HEK293 (cell line): ENCODE measurements around the gene KDM4C.

Experiments used
- HOXD13 ChIP-seq: sonication (generic); formaldehyde crosslinking; IDR thresholded peaks from 2 replicates; pipeline ENCODE4 v1.8.0; 2022; ENCODE audit warnings: missing genetic modification reagents, borderline replicate concordance
- KLF8 ChIP-seq: fragments of 450-650 bp; formaldehyde crosslinking; IDR thresholded peaks from 2 replicates; pipeline ENCODE4 v1.5.1; 2016; ENCODE audit warnings: missing biosample characterization, missing genetic modification characterization
- OVOL3 ChIP-seq: fragments of 450-650 bp; formaldehyde crosslinking; IDR thresholded peaks from 2 replicates; pipeline ENCODE4 v1.5.1; 2016; ENCODE audit warnings: missing biosample characterization, missing genetic modification characterization
- SALL2 ChIP-seq: fragments of 450-650 bp; formaldehyde crosslinking; IDR thresholded peaks from 2 replicates; pipeline ENCODE4 v1.5.0; 2017; ENCODE audit warnings: missing biosample characterization, mild to moderate bottlenecking, missing genetic modification characterization, borderline replicate concordance
- ZBTB21 ChIP-seq: fragments of 450-650 bp; formaldehyde crosslinking; IDR thresholded peaks from 2 replicates; pipeline ENCODE4 v1.5.1; 2017; ENCODE audit warnings: missing biosample characterization, missing genetic modification characterization
- ZBTB8A ChIP-seq: fragments of 450-650 bp; formaldehyde crosslinking; IDR thresholded peaks from 2 replicates; pipeline ENCODE4 v1.5.1; 2016; ENCODE audit warnings: missing biosample characterization, missing genetic modification characterization
- ZNF112 ChIP-seq: fragments of 450-650 bp; formaldehyde crosslinking; IDR thresholded peaks from 2 replicates; pipeline ENCODE4 v1.5.0; 2017; ENCODE audit warnings: missing biosample characterization, missing genetic modification characterization
- ZNF121 ChIP-seq: fragments of 450-650 bp; formaldehyde crosslinking; IDR thresholded peaks from 2 replicates; pipeline ENCODE4 v1.5.1; 2016; ENCODE audit warnings: missing biosample characterization, missing genetic modification characterization
- ZNF266 ChIP-seq: fragments of 450-650 bp; formaldehyde crosslinking; IDR thresholded peaks from 2 replicates; pipeline ENCODE4 v1.5.1; 2016; ENCODE audit warnings: missing biosample characterization, missing genetic modification characterization, low read depth
- ZNF335 ChIP-seq: fragments of 450-650 bp; formaldehyde crosslinking; conservative IDR thresholded peaks from 2 replicates; pipeline ENCODE4 v1.5.1; 2016; ENCODE audit warnings: missing biosample characterization, missing genetic modification characterization
- ZNF366 ChIP-seq: fragments of 450-650 bp; formaldehyde crosslinking; conservative IDR thresholded peaks from 2 replicates; pipeline ENCODE4 v1.5.1; 2016; ENCODE audit warnings: missing biosample characterization, missing genetic modification characterization
- ZNF37A ChIP-seq: fragments of 450-650 bp; IDR thresholded peaks from 2 replicates; pipeline ENCODE4 v1.5.1; 2018; ENCODE audit warnings: missing biosample characterization, missing genetic modification characterization
- ZNF623 ChIP-seq: fragments of 450-650 bp; formaldehyde crosslinking; IDR thresholded peaks from 2 replicates; pipeline ENCODE4 v1.5.1; 2016; ENCODE audit warnings: missing biosample characterization, missing genetic modification characterization
- ZNF629 ChIP-seq: fragments of 450-650 bp; formaldehyde crosslinking; IDR thresholded peaks from 2 replicates; pipeline ENCODE4 v1.5.1; 2017; ENCODE audit warnings: missing biosample characterization, missing genetic modification characterization
- ZNF670 ChIP-seq: fragments of 450-650 bp; formaldehyde crosslinking; IDR thresholded peaks from 2 replicates; pipeline ENCODE4 v1.5.1; 2016; ENCODE audit warnings: missing biosample characterization, missing genetic modification characterization, low read depth
- ZNF768 ChIP-seq: fragments of 450-650 bp; formaldehyde crosslinking; IDR thresholded peaks from 2 replicates; pipeline ENCODE4 v1.5.1; 2018; ENCODE audit warnings: missing biosample characterization, mild to moderate bottlenecking, missing genetic modification characterization
- TF ChIP-seq, protein P1 (sequence below): fragments of 450-650 bp; formaldehyde crosslinking; IDR thresholded peaks from 2 replicates; pipeline ENCODE4 v1.5.1; 2016; ENCODE audit warnings: missing biosample characterization, missing genetic modification characterization
- TF ChIP-seq, protein P2 (sequence below): fragments of 450-650 bp; formaldehyde crosslinking; IDR thresholded peaks from 2 replicates; pipeline ENCODE4 v1.5.1; 2016; ENCODE audit warnings: missing biosample characterization, missing genetic modification characterization
- TF ChIP-seq, protein P3 (sequence below): fragments of 450-650 bp; formaldehyde crosslinking; IDR thresholded peaks from 2 replicates; pipeline ENCODE4 v1.5.1; 2017; ENCODE audit warnings: missing biosample characterization, missing genetic modification characterization
- TF ChIP-seq, protein P4 (sequence below): fragments of 450-650 bp; formaldehyde crosslinking; IDR thresholded peaks from 2 replicates; pipeline ENCODE4 v1.5.1; 2016; ENCODE audit warnings: missing biosample characterization, missing genetic modification characterization
- TF ChIP-seq, protein P5 (sequence below): fragments of 450-650 bp; formaldehyde crosslinking; IDR thresholded peaks from 2 replicates; pipeline ENCODE4 v1.5.1; 2016; ENCODE audit warnings: missing biosample characterization, missing genetic modification characterization
- TF ChIP-seq, protein P6 (sequence below): fragments of 450-650 bp; formaldehyde crosslinking; IDR thresholded peaks from 2 replicates; pipeline ENCODE4 v1.5.1; 2017; ENCODE audit warnings: missing biosample characterization, missing genetic modification characterization
- TF ChIP-seq, protein P7 (sequence below): fragments of 450-650 bp; formaldehyde crosslinking; IDR thresholded peaks from 2 replicates; pipeline ENCODE4 v1.5.1; 2016; ENCODE audit warnings: missing biosample characterization, missing genetic modification characterization, low read depth

KDM4C gene

DNA sequence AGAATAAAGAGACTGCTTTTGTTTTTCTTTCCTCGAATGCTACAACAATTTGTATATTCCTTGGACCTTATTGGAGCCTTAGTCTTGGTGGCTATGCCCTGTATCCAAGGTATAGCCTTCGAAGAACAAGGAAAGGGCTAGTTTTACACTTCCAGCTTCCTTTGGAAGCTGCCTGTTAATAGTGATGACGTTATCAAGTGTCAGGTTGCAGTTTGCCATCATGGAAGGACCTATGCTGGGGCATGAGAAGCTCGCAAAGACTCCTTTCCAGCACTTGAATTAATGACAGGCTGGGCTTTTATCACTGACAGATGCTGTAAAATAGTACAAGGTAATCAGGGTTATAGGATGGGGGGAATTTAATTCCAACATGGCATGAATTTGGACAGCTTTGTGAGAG is 157.9 kb downstream of the KDM4C start (continued):
- TF ChIP-seq, protein P1, sequence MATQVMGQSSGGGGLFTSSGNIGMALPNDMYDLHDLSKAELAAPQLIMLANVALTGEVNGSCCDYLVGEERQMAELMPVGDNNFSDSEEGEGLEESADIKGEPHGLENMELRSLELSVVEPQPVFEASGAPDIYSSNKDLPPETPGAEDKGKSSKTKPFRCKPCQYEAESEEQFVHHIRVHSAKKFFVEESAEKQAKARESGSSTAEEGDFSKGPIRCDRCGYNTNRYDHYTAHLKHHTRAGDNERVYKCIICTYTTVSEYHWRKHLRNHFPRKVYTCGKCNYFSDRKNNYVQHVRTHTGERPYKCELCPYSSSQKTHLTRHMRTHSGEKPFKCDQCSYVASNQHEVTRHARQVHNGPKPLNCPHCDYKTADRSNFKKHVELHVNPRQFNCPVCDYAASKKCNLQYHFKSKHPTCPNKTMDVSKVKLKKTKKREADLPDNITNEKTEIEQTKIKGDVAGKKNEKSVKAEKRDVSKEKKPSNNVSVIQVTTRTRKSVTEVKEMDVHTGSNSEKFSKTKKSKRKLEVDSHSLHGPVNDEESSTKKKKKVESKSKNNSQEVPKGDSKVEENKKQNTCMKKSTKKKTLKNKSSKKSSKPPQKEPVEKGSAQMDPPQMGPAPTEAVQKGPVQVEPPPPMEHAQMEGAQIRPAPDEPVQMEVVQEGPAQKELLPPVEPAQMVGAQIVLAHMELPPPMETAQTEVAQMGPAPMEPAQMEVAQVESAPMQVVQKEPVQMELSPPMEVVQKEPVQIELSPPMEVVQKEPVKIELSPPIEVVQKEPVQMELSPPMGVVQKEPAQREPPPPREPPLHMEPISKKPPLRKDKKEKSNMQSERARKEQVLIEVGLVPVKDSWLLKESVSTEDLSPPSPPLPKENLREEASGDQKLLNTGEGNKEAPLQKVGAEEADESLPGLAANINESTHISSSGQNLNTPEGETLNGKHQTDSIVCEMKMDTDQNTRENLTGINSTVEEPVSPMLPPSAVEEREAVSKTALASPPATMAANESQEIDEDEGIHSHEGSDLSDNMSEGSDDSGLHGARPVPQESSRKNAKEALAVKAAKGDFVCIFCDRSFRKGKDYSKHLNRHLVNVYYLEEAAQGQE (tag by site-specific recombination) = no peak
- TF ChIP-seq, protein P2, sequence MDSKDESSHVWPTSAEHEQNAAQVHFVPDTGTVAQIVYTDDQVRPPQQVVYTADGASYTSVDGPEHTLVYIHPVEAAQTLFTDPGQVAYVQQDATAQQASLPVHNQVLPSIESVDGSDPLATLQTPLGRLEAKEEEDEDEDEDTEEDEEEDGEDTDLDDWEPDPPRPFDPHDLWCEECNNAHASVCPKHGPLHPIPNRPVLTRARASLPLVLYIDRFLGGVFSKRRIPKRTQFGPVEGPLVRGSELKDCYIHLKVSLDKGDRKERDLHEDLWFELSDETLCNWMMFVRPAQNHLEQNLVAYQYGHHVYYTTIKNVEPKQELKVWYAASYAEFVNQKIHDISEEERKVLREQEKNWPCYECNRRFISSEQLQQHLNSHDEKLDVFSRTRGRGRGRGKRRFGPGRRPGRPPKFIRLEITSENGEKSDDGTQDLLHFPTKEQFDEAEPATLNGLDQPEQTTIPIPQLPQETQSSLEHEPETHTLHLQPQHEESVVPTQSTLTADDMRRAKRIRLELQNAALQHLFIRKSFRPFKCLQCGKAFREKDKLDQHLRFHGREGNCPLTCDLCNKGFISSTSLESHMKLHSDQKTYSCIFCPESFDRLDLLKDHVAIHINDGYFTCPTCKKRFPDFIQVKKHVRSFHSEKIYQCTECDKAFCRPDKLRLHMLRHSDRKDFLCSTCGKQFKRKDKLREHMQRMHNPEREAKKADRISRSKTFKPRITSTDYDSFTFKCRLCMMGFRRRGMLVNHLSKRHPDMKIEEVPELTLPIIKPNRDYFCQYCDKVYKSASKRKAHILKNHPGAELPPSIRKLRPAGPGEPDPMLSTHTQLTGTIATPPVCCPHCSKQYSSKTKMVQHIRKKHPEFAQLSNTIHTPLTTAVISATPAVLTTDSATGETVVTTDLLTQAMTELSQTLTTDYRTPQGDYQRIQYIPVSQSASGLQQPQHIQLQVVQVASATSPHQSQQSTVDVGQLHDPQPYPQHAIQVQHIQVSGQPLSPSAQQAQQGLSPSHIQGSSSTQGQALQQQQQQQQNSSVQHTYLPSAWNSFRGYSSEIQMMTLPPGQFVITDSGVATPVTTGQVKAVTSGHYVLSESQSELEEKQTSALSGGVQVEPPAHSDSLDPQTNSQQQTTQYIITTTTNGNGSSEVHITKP (tag by site-specific recombination) = 0 out of 2 replicates have a peak, but pooled peaks have one; percentile 18
- 0 out of 2 replicates have a peak, but pooled peaks have one; percentile 73 for TF ChIP-seq ZBTB21 (tag by site-specific recombination)
- no peak for TF ChIP-seq ZNF121 (tag by site-specific recombination)
- no peak for TF ChIP-seq ZNF623 (tag by site-specific recombination)
- TF ChIP-seq, protein P3, sequence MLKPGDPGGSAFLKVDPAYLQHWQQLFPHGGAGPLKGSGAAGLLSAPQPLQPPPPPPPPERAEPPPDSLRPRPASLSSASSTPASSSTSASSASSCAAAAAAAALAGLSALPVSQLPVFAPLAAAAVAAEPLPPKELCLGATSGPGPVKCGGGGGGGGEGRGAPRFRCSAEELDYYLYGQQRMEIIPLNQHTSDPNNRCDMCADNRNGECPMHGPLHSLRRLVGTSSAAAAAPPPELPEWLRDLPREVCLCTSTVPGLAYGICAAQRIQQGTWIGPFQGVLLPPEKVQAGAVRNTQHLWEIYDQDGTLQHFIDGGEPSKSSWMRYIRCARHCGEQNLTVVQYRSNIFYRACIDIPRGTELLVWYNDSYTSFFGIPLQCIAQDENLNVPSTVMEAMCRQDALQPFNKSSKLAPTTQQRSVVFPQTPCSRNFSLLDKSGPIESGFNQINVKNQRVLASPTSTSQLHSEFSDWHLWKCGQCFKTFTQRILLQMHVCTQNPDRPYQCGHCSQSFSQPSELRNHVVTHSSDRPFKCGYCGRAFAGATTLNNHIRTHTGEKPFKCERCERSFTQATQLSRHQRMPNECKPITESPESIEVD (tag by site-specific recombination) = no peak
- no peak for TF ChIP-seq ZNF670 (tag by site-specific recombination)
- peak; percentile 41 for TF ChIP-seq ZNF366 (tag by site-specific recombination)
- peak; percentile 57 for TF ChIP-seq ZNF335 (tag by site-specific recombination)
- no peak for TF ChIP-seq ZNF37A (tag by site-specific recombination)
- TF ChIP-seq KLF8 (tag by site-specific recombination) = no peak
- TF ChIP-seq SALL2 (tag by site-specific recombination) = no peak
- TF ChIP-seq ZNF266 (tag by site-specific recombination) = no peak
- TF ChIP-seq ZNF768 (tag by site-specific recombination) = no peak
- TF ChIP-seq, protein P4, sequence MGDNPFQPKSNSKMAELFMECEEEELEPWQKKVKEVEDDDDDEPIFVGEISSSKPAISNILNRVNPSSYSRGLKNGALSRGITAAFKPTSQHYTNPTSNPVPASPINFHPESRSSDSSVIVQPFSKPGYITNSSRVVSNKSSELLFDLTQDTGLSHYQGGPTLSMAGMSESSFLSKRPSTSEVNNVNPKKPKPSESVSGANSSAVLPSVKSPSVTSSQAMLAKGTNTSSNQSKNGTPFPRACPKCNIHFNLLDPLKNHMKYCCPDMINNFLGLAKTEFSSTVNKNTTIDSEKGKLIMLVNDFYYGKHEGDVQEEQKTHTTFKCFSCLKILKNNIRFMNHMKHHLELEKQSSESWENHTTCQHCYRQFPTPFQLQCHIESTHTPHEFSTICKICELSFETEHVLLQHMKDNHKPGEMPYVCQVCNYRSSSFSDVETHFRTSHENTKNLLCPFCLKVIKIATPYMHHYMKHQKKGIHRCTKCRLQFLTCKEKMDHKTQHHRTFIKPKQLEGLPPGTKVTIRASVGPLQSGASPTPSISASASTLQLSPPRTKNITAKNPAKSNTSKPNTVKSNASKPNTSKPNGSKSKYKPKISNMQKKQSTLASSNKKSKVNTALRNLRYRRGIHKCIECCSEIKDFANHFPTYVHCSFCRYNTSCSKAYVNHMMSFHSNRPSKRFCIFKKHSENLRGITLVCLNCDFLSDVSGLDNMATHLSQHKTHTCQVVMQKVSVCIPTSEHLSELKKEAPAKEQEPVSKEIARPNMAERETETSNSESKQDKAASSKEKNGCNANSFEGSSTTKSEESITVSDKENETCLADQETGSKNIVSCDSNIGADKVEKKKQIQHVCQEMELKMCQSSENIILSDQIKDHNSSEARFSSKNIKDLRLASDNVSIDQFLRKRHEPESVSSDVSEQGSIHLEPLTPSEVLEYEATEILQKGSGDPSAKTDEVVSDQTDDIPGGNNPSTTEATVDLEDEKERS (tag by site-specific recombination) = no peak
- TF ChIP-seq ZNF629 = peak; percentile 85
- TF ChIP-seq, protein P5, sequence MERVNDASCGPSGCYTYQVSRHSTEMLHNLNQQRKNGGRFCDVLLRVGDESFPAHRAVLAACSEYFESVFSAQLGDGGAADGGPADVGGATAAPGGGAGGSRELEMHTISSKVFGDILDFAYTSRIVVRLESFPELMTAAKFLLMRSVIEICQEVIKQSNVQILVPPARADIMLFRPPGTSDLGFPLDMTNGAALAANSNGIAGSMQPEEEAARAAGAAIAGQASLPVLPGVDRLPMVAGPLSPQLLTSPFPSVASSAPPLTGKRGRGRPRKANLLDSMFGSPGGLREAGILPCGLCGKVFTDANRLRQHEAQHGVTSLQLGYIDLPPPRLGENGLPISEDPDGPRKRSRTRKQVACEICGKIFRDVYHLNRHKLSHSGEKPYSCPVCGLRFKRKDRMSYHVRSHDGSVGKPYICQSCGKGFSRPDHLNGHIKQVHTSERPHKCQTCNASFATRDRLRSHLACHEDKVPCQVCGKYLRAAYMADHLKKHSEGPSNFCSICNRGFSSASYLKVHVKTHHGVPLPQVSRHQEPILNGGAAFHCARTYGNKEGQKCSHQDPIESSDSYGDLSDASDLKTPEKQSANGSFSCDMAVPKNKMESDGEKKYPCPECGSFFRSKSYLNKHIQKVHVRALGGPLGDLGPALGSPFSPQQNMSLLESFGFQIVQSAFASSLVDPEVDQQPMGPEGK (tag by site-specific recombination) = peak; percentile 21; the same call in 1 of the 2 replicates
- TF ChIP-seq OVOL3 (tag by site-specific recombination) = no peak
- no peak for TF ChIP-seq ZBTB8A
- TF ChIP-seq, protein P6, sequence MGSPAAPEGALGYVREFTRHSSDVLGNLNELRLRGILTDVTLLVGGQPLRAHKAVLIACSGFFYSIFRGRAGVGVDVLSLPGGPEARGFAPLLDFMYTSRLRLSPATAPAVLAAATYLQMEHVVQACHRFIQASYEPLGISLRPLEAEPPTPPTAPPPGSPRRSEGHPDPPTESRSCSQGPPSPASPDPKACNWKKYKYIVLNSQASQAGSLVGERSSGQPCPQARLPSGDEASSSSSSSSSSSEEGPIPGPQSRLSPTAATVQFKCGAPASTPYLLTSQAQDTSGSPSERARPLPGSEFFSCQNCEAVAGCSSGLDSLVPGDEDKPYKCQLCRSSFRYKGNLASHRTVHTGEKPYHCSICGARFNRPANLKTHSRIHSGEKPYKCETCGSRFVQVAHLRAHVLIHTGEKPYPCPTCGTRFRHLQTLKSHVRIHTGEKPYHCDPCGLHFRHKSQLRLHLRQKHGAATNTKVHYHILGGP (tag by site-specific recombination) = peak; percentile 80
- no peak for TF ChIP-seq HOXD13 (CRISPR knock-in tag)
- TF ChIP-seq, protein P7, sequence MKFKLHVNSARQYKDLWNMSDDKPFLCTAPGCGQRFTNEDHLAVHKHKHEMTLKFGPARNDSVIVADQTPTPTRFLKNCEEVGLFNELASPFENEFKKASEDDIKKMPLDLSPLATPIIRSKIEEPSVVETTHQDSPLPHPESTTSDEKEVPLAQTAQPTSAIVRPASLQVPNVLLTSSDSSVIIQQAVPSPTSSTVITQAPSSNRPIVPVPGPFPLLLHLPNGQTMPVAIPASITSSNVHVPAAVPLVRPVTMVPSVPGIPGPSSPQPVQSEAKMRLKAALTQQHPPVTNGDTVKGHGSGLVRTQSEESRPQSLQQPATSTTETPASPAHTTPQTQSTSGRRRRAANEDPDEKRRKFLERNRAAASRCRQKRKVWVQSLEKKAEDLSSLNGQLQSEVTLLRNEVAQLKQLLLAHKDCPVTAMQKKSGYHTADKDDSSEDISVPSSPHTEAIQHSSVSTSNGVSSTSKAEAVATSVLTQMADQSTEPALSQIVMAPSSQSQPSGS (tag by site-specific recombination) = peak; percentile 89
- TF ChIP-seq ZNF112 (tag by site-specific recombination) = no peak
